ENCODE measurements around the gene F11R. TPM values are rescaled to one million over a fixed set of nuclear protein-coding genes. Genes with fewer than 3 reads are reported as not detected.
A peak's percentile ranks its signal among the peaks of the same experiment; 100 is the strongest.

The F11R gene
- total and polyA plus RNA-seq, 9 donors: 14.8 to 68.5 (median 34.9) TPM

- Histone ChIP-seq H3K9me3 (no peaks in the 10 kb centered on the region), H3K27ac (no peak overlapping the region), H3K4me3 (no peak overlapping the region), H3K36me3 (no peaks in the 10 kb centered on the region), H3K27me3 (no peaks in the 10 kb centered on the region), H3K4me1 (ENCODE audit: insufficient read depth) (no peaks in the 10 kb centered on the region)
- intact Hi-C loops (cut with DNase I): no loop called here
- TF ChIP-seq CTCF (IDR thresholded peaks at IDR 0.05) (no peak), POLR2A (IDR thresholded peaks at IDR 0.05) (no peak), EP300 (IDR thresholded peaks at IDR 0.05) (no peak)
- WGBS, 3 donors: 82 to 89% (median 86%) methylated on average over 11 of the region's 11 CpGs
- DNase-seq: no peak
Measured at GRCh38 chr1:161000736-161001480, 20.0 kb downstream of the F11R start.

GRCh38 chr1:160999376-160999775 is 21.6 kb downstream of the F11R start:
- Histone ChIP-seq H3K4me3 (no peak overlapping the region), H3K9me3 (no peaks in the 10 kb centered on the region), H3K27ac (no peak overlapping the region), H3K4me1 (ENCODE audit: insufficient read depth) (no peaks in the 10 kb centered on the region), H3K36me3 (no peaks in the 10 kb centered on the region), H3K27me3 (no peaks in the 10 kb centered on the region)
- no peak for TF ChIP-seq EP300 (IDR thresholded peaks at IDR 0.05)
- no peak for TF ChIP-seq CTCF (IDR thresholded peaks at IDR 0.05)
- no peak for TF ChIP-seq POLR2A (IDR thresholded peaks at IDR 0.05)
- WGBS, 3 donors: 85 to 92% (median 89%) methylated on average over 5 of the region's 5 CpGs
- intact Hi-C loops (cut with DNase I): loop anchor here in 3 of 4 donors (5.0 to 10.0 kb wide), 3 partner anchors 43 to 275 kb away; partner anchors contain the start of gene KLHDC9 (in 2 of the 3)
- DNase-seq: no peak

- peak; percentile 43 to 67 (median 63) for DNase-seq
- TF ChIP-seq POLR2A (IDR thresholded peaks at IDR 0.05) (no peak), CTCF (IDR thresholded peaks at IDR 0.05) (peak in 2 of 3 donors; percentile 9 to 15), EP300 (IDR thresholded peaks at IDR 0.05) (no peak)
- peak overlapping the region in 1 of 2 donors; percentile 29 for H3K27ac ChIP-seq
- WGBS, 3 donors: 47 to 69% (median 69%) methylated on average over 1 of the region's 1 CpG
- intact Hi-C loops (cut with DNase I): loop anchor here in 3 of 4 donors (5.0 to 10.0 kb wide), 3 partner anchors 45 to 273 kb away; partner anchors contain the start of gene KLHDC9 (in 2 of the 3)
- no peaks in the 10 kb centered on the region for H3K36me3 ChIP-seq
- no peaks in the 10 kb centered on the region for H3K4me1 ChIP-seq (ENCODE audit: insufficient read depth)
- no peak overlapping the region for H3K4me3 ChIP-seq
- H3K9me3 ChIP-seq: no peaks in the 10 kb centered on the region
- no peaks in the 10 kb centered on the region for H3K27me3 ChIP-seq
Measured at GRCh38 chr1:160997323-160998038, 23.5 kb downstream of the F11R start.

GRCh38 chr1:160996178-160996577 is 24.8 kb downstream of the F11R start:
- DNase-seq: no peak
- no peak overlapping the region for H3K4me3 ChIP-seq
- intact Hi-C loops (cut with DNase I): loop anchor here in 3 of 4 donors (5.0 to 10.0 kb wide), 3 partner anchors 46 to 271 kb away; partner anchors contain the start of gene KLHDC9 (in 2 of the 3)
- no peaks in the 10 kb centered on the region for H3K4me1 ChIP-seq (ENCODE audit: insufficient read depth)
- whole genome bisulfite sequencing, 3 donors: 77 to 90% (median 83%) methylated on average over 3 of the region's 3 CpGs
- H3K27me3 ChIP-seq: no peaks in the 10 kb centered on the region
- H3K9me3 ChIP-seq: no peaks in the 10 kb centered on the region
- no peak overlapping the region for H3K27ac ChIP-seq
- no peak for TF ChIP-seq POLR2A (IDR thresholded peaks at IDR 0.05)
- no peak for TF ChIP-seq EP300 (IDR thresholded peaks at IDR 0.05)
- TF ChIP-seq CTCF (IDR thresholded peaks at IDR 0.05): no peak
- no peaks in the 10 kb centered on the region for H3K36me3 ChIP-seq
